DOHH2 (cell line): ENCODE data around the gene DEF6.

Experiments
- EZH2phosphoT487 ChIP-seq: fragments of 200-600 bp; sonication (generic); IDR thresholded peaks from 2 replicates; pipeline ENCODE4 v1.6.1; 2017; ENCODE audit warnings: borderline replicate concordance, mild to moderate bottlenecking, antibody characterized with exemption, low read length, moderate library complexity, mixed read lengths
- TF ChIP-seq, protein P1 (sequence below): fragments of 200-600 bp; sonication (generic); IDR thresholded peaks from one replicate; pipeline ENCODE4 v1.5.1; 2014; ENCODE audit warnings: antibody characterized with exemption, mild to moderate bottlenecking, low read depth, low read length; ENCODE audit not compliant: poor library complexity, severe bottlenecking

DNA sequence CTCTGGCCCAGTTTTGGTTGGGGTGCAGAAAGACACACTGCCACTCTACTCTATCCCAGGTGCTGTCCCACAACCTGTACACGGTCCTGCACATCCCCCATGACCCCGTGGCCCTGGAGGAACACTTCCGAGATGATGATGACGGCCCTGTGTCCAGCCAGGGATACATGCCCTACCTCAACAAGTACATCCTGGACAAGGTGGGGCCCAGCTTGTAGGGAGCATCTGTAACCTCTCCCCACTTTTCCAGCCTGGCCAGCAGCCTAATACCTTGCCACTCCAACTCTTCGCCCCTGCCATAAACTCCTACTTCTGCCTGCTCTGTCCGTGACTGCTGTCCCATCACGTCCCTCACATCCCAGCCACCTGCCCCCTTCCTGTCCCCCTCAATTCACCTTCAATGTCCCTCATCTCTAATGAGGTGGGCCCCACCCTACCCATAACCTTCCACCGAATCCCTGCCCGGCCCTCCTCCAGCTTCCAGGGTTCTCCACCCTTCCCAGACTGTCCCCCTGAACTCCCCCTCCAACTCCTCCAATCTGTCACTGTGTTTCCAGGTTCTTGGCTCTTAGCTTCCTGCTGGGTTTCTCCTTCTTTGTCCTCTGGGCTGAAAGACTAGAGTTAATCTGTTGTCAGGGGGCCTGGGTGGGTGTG, 12.1 kb downstream of the DEF6 start:
- TF ChIP-seq, protein P1, sequence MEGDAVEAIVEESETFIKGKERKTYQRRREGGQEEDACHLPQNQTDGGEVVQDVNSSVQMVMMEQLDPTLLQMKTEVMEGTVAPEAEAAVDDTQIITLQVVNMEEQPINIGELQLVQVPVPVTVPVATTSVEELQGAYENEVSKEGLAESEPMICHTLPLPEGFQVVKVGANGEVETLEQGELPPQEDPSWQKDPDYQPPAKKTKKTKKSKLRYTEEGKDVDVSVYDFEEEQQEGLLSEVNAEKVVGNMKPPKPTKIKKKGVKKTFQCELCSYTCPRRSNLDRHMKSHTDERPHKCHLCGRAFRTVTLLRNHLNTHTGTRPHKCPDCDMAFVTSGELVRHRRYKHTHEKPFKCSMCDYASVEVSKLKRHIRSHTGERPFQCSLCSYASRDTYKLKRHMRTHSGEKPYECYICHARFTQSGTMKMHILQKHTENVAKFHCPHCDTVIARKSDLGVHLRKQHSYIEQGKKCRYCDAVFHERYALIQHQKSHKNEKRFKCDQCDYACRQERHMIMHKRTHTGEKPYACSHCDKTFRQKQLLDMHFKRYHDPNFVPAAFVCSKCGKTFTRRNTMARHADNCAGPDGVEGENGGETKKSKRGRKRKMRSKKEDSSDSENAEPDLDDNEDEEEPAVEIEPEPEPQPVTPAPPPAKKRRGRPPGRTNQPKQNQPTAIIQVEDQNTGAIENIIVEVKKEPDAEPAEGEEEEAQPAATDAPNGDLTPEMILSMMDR: no peak
- TF ChIP-seq EZH2phosphoT487: no peak
